Measurements from ENCODE around the gene PFKP.

Gene PFKP

DNA sequence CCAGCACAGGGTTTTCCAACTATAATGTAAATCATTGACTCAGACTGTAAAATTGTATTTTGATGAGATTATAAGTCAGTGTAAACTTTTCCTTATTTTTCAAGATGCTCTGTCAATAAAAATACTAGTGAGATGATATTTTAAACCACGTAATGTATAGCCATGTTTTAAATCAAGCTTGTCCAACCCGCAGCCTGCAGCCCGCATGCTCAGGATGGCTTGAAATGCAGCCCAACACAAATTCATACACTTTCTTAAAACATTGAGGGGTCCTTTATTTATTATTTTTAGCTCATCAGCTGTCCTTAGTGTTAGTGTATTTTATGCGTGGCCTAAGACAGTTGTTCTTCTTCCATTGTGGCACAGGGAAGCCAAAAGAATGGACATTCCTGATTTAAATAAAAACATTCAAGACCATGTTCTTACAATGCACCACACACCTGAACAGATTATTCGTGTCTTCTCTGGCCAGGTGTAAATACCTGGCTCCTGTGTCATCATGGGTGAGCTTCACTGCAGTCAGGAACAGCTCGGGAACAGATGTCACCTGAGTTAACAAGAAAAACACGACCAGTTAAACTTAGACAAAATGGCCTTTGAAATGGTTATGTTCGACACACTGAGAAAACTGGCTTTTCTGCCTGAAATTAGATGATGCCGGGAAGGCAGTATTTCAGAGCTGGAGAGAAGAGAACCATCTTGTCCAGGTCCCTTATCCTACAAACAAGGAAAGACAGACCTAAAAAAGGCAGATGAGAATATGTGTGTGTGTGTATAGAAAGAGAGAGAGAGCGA lies 99.3 kb downstream of the PFKP start:
- no peaks in the 10 kb centered on the region for H3F3A ChIP-seq (ENCODE audit: insufficient read depth)
- no peaks in the 10 kb centered on the region for H3K9me3 ChIP-seq (ENCODE audit: insufficient read depth, low read length)
- H3K4me2 ChIP-seq (ENCODE audit: low read depth, low read length, poor library complexity, severe bottlenecking) = no peak overlapping the region
- H3K9ac ChIP-seq (ENCODE audit: low read length) = no peak overlapping the region
- no peak overlapping the region for H3K4me3 ChIP-seq (ENCODE audit: insufficient read depth, low read length, poor library complexity, severe bottlenecking)
- no peaks in the 10 kb centered on the region for H3K27me3 ChIP-seq (ENCODE audit: low read length)
- no peaks in the 10 kb centered on the region for H3K9me2 ChIP-seq (replicated peaks; ENCODE audit: insufficient read depth, low read length)
- peaks cover 9% of the 10 kb centered on the region; the same call in 1 of the 2 replicates for H3K79me2 ChIP-seq (ENCODE audit: insufficient read depth, low read length)
- H2AFZ ChIP-seq (ENCODE audit: low read depth, low read length, severe bottlenecking) = no peak overlapping the region
- H3K27ac ChIP-seq (ENCODE audit: low read depth, low read length) = no peak overlapping the region
- no peaks in the 10 kb centered on the region for H4K20me1 ChIP-seq (ENCODE audit: low read depth, low read length)
- TF ChIP-seq EZH2phosphoT487 (conservative IDR thresholded peaks at IDR 0.05; ENCODE audit: low read length) = no peak
- TF ChIP-seq, protein P1, sequence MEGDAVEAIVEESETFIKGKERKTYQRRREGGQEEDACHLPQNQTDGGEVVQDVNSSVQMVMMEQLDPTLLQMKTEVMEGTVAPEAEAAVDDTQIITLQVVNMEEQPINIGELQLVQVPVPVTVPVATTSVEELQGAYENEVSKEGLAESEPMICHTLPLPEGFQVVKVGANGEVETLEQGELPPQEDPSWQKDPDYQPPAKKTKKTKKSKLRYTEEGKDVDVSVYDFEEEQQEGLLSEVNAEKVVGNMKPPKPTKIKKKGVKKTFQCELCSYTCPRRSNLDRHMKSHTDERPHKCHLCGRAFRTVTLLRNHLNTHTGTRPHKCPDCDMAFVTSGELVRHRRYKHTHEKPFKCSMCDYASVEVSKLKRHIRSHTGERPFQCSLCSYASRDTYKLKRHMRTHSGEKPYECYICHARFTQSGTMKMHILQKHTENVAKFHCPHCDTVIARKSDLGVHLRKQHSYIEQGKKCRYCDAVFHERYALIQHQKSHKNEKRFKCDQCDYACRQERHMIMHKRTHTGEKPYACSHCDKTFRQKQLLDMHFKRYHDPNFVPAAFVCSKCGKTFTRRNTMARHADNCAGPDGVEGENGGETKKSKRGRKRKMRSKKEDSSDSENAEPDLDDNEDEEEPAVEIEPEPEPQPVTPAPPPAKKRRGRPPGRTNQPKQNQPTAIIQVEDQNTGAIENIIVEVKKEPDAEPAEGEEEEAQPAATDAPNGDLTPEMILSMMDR (IDR thresholded peaks at IDR 0.05; ENCODE audit: insufficient read depth, low read length, poor library complexity, severe bottlenecking) = no peak
- no peaks in the 10 kb centered on the region for H3K36me3 ChIP-seq (ENCODE audit: low read length)

DNA sequence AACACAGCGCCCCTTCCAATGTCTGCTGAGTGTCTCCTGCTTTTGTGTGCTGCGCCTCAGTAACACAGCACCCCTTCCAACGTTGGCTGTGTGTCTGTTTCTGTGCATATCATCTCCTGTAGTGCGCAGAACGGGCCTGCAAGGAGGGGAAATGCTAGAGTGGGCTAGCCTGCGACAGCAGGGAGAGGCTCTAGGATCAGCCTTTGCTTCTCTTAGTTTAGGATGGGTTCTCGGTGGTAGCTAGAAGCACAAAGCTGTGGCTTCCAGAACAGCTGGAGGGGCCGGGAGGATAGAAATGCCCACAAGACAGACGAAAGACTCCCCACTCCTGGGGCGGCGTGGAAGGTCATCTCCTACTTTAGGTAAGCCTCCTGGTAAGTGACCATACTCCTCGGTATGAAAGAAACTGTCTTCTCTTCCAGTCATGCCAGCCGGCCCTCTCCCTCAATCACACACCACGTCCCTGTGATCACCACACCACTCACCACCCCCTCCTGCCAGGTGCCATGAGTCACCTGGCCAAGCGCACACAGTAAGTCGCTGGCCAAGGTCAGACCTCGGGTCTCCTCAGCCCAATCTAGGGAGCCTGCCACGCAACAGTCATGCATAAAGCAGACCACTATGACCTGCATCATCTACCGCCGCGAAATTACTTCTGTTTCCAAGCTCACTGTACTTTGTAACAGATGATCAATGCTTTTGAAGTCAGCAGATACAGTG lies 100.4 kb downstream of the PFKP start:
- Histone ChIP-seq H3K79me2 (ENCODE audit: insufficient read depth, low read length) (peaks cover 13% of the 10 kb centered on the region; the same call in 1 of the 2 replicates), H3K4me3 (ENCODE audit: insufficient read depth, low read length, poor library complexity, severe bottlenecking) (no peak overlapping the region), H2AFZ (ENCODE audit: low read depth, low read length, severe bottlenecking) (no peak overlapping the region), H3K4me2 (ENCODE audit: low read depth, low read length, poor library complexity, severe bottlenecking) (no peak overlapping the region), H3K9ac (ENCODE audit: low read length) (no peak overlapping the region), H3K36me3 (ENCODE audit: low read length) (no peaks in the 10 kb centered on the region), H3F3A (ENCODE audit: insufficient read depth) (no peaks in the 10 kb centered on the region), H4K20me1 (ENCODE audit: low read depth, low read length) (no peaks in the 10 kb centered on the region), H3K9me3 (ENCODE audit: insufficient read depth, low read length) (no peaks in the 10 kb centered on the region), H3K9me2 (replicated peaks; ENCODE audit: insufficient read depth, low read length) (no peaks in the 10 kb centered on the region), H3K27me3 (ENCODE audit: low read length) (no peaks in the 10 kb centered on the region), H3K27ac (ENCODE audit: low read depth, low read length) (no peak overlapping the region)
- TF ChIP-seq, protein P1 (IDR thresholded peaks at IDR 0.05; ENCODE audit: insufficient read depth, low read length, poor library complexity, severe bottlenecking) = no peak
- TF ChIP-seq EZH2phosphoT487 (conservative IDR thresholded peaks at IDR 0.05; ENCODE audit: low read length) = no peak

DNA sequence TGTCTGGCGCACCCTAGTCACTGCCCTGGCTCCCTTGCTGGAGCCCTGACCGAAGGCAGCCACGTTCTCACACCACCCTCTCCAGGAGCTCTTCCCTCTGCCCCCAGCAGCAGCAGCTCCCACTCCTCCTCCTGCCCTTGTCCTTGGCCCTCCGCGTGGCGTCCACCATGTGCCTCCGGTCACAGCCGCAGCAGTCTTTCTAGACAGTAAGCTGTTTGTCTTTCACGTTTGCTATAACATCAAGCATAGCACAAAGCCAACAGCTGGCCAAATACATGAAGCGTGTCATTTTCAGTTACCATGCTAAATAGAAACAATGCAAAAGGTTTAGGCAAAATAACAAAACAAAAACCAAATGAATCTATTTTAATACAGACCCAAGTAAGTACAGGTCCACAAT lies 101.9 kb downstream of the PFKP start:
- no peaks in the 10 kb centered on the region for H3K9me2 ChIP-seq (replicated peaks; ENCODE audit: insufficient read depth, low read length)
- H3K9me3 ChIP-seq (ENCODE audit: insufficient read depth, low read length) = no peaks in the 10 kb centered on the region
- no peak overlapping the region for H3K9ac ChIP-seq (ENCODE audit: low read length)
- H2AFZ ChIP-seq (ENCODE audit: low read depth, low read length, severe bottlenecking) = no peak overlapping the region
- H3K4me2 ChIP-seq (ENCODE audit: low read depth, low read length, poor library complexity, severe bottlenecking) = no peak overlapping the region
- H3K79me2 ChIP-seq (ENCODE audit: insufficient read depth, low read length) = peaks cover 13% of the 10 kb centered on the region; the same call in 1 of the 2 replicates
- H4K20me1 ChIP-seq (ENCODE audit: low read depth, low read length) = no peaks in the 10 kb centered on the region
- no peak overlapping the region for H3K4me3 ChIP-seq (ENCODE audit: insufficient read depth, low read length, poor library complexity, severe bottlenecking)
- no peak overlapping the region for H3K27ac ChIP-seq (ENCODE audit: low read depth, low read length)
- TF ChIP-seq, protein P1 (IDR thresholded peaks at IDR 0.05; ENCODE audit: insufficient read depth, low read length, poor library complexity, severe bottlenecking) = no peak
- H3K36me3 ChIP-seq (ENCODE audit: low read length) = no peaks in the 10 kb centered on the region
- no peaks in the 10 kb centered on the region for H3F3A ChIP-seq (ENCODE audit: insufficient read depth)
- H3K27me3 ChIP-seq (ENCODE audit: low read length) = no peaks in the 10 kb centered on the region

Data from SU-DHL-6 (cell line).